Occipital lobe (tissue), 2 donors: ENCODE results near the gene CHMP6. TPM values are rescaled to one million over a fixed set of nuclear protein-coding genes. Genes with fewer than 3 reads are reported as not detected.

Experiments
- DNase-seq: peaks from one replicate; lab custom pipeline; 2025; lab: John Stamatoyannopoulos, UW
- total RNA-seq: library from RNA; depleted of rRNA; stranded (reverse); fragments of >200 nt; gene quantifications from one replicate; pipeline ENCODE4 v1.2.3, GENCODE V29; 2014

Gene CHMP6
- total RNA-seq, 1 donor from 2014 or later = 11.7 TPM

- no peak for DNase-seq
Measured at GRCh38 chr17:81042606-81043005, 51.0 kb downstream of the CHMP6 start.

DNA sequence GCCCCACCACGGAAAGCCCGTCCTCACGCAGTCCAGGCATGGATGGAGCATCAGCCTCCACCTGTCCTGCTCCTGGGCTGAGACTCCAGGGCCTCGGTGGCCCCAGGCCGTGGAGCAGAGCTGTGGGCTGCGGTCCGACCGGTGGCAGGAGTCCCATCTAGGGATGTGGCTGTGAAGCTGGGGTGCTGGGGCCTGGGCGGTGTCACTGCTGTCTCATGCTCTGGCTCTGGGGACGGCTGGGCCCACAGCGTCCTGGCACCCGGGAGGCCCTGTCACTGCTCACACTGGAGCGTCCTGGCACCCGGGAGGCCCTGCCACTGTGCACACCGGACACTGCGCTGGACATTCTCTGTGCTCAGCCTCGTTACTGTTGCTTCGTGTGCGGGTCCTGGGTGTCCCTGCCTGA is 51.7 kb downstream of the CHMP6 start:
- no peak for DNase-seq

DNA sequence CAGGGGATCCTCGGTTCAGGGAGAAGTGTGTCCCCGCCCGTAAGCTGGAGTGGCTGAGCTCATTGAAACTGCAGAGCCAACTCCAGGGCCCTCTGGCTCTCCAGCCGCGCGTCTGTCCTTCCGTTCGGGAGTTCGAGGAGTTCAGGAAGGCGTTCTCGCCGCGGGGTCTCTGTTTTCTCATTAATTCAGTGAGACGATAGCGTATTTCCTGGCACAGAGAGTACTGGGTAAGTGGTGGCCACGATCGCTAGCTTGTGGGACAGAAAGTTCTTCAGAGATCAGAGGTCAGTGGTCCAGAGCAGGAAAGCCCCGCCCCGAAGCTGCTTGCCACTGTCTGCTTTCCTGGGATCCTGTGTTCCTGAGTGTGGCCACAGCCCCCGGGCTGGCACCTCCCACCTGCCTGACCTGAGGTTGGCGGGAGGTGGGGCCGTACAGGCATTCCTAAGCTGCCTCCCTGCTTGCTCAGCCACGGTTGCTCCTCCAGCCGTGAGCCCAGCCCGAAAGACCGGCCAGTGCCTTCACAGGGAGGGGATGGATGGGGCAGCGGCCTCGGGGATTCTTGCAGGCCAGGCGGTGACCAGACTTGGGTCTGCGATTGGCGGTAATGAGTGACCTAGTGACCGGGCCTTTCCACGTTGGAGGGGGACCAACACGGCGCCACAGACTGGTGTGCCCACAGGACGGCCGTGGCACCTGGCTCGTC is 52.2 kb downstream of the CHMP6 start:
- no peak for DNase-seq

- no peak for DNase-seq
Measured at GRCh38 chr17:81044428-81044763, 52.8 kb downstream of the CHMP6 start.

- no peak for DNase-seq
Measured at GRCh38 chr17:81044764-81045589, 53.3 kb downstream of the CHMP6 start.

DNA sequence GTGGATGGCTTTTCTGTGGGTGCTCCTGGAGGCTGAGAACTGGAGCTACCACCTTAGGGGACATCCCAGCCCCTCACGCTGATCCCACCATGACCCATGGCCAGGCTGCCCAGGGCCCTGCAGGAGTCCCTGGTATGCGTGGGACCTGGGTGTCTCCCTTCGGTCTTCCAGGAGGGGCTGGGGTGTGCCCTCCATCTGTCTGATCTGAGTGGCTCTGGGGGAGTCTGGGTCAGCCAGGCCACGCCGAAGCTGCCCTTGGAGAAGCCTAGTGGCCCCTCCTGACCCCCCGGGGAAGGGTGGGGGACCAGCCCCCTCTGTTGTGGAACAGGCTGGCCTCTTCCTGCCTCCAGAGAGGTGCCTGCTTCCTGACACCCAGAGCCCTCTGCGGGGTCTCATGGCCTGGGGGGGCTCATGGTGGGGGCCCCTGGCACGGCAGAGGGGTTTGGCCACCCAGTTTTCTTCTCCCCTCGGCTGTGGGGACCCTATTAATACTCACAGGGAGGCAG is 54.0 kb downstream of the CHMP6 start:
- no peak for DNase-seq

DNA sequence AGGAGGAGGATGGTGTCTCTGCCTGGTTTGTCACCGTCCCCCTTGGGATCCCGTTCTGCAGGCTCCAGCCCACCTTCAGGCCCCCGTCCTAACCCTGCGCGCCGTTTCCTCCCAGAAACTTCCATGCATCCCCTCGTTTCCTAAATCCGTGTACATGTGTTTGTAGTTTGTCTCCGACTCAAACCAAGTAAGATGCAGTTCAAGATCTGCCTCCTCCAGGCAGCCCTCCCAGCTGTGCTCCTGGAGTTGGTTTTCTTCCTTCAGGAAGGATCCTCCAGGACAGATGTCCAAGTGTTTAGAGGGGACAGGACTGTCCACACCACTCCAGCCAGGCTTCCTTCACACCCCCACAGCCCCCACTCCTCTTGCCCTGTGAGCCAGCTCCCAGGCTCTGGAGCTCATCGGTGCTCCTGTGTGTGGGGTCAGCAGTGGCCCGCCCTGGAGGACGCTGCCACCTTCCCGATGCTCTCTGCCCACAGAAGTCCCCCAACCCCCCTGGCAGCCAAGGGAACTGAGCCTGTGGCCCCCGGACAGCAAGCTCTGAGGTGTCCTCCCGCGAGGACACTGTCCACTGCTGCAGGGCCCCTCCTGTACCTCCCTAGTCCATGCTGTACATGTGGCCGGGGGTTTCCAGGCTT is 54.6 kb downstream of the CHMP6 start:
- no peak for DNase-seq

DNA sequence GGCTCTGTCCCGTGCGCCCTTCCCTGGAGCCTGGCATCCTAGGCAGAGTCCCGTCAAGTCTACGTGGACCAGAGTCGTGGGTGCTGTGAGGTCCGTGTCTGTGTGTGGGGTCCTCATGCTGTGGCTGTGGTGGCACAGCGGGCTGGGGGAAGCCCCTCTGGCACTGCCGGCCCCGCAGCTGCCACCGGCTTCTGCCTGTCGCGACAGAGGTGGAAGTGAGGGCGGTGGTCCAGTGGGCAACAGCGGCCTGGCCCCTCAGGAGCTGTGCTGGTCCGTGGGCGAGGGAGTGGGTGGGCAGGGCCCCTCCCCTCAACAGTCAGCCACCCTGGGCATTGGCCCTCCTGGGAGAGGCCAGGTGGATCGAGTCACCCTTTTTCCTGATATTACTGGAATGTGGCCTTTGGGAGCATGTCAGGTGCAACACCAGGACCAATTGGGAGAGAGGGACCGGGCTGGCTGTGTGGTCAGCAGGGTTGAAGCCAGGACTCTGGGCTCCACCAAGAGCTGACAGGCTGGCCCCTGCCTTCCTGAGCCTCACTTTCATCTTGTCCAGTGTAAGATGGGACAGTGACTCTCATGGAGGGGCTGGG is 55.2 kb downstream of the CHMP6 start:
- DNase-seq = no peak

DNA sequence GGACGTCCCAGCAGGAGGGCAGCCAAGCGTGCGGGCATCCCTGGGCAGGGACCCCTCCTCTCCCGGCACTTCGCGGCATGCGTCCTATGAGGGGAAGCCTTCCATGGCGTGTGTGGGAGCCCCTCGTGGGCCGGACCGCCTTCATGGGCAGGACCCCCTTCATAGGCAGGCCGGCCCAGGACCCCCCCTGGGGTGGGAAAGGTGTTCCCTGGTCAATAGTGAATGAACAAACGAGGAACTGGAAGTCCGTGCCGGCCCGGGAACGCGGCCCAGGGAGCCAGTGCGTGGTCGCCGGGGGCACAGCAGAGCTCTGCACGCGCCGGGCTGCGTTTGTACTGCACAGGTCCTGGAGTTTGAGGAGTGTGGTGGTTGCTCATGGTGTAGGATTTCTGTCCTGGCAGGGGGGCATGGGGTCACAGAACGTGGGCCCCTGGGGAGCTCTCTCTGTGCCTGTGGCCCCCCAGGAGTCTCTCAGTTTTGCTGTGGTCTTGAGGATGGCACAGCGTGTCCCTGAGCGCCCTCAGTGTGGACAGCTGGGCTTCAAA is 57.3 kb downstream of the CHMP6 start:
- DNase-seq = no peak

- no peak for DNase-seq
Measured at GRCh38 chr17:81049372-81049911, 57.8 kb downstream of the CHMP6 start.

Other genes starting within 250 kb of the CHMP6 start
- 26.2 TPM for gene BAIAP2, start 43.3 kb downstream of the CHMP6 start, total RNA-seq
- not detected for gene PVALEF, start 173.7 kb downstream of the CHMP6 start, total RNA-seq
- 10.1 TPM for gene AATK, start 174.4 kb downstream of the CHMP6 start, total RNA-seq
- gene CEP131, start 231.1 kb downstream of the CHMP6 start, total RNA-seq = 10.5 TPM
- 8.1 TPM for gene TEPSIN, start 247.2 kb downstream of the CHMP6 start, total RNA-seq
- gene NDUFAF8, start 247.5 kb downstream of the CHMP6 start, total RNA-seq = 7.8 TPM